Bronchial epithelial cell (primary cell): ENCODE measurements around the gene ZNF846. TPM values are rescaled to one million over a fixed set of nuclear protein-coding genes. Genes with fewer than 3 reads are reported as not detected.
A peak's percentile ranks its signal among the peaks of the same experiment; 100 is the strongest.
"Not testable (repeated sequence)": the region's sequence is repeated elsewhere in the genome, so short reads cannot be mapped to it uniquely, and the experiment has no call there.

ENCODE experiments used
- DNase-seq: peaks from one replicate; pipeline ENCODE4 v3.0.0-alpha.2; 2010; ENCODE audit warnings: low read depth
- FAIRE-seq: peaks from 2 replicates; lab custom pipeline; 2011; peaks lifted over from hg19 to GRCh38; lab: Jason Lieb, UNC
- H3K27me3 ChIP-seq: 2 replicates; pipeline ENCODE4 v1.5.1; 2011; ENCODE audit warnings: low read length; ENCODE audit not compliant: control insufficient read depth, insufficient read depth
- H3K36me3 ChIP-seq: 2 replicates; pipeline ENCODE4 v1.5.1; 2011; ENCODE audit warnings: low read length; ENCODE audit not compliant: control insufficient read depth, insufficient read depth
- H3K4me3 ChIP-seq: 2 replicates; pipeline ENCODE4 v1.5.1; 2011; ENCODE audit warnings: mild to moderate bottlenecking, low read depth, low read length, control low read depth
- CTCF ChIP-seq: IDR thresholded peaks from 2 replicates; pipeline ENCODE4 v1.5.1; 2011; ENCODE audit warnings: mild to moderate bottlenecking, moderate library complexity, low read length, control low read depth, inconsistent platforms; ENCODE audit not compliant: insufficient read depth, severe bottlenecking
- total RNA-seq: library from RNA; depleted of rRNA; stranded (reverse); fragments of >200 nt; gene quantifications from 2 replicates; pipeline ENCODE4 v1.2.1, GENCODE V29; 2014

Gene ZNF846
- total RNA-seq, 1 donor from 2014 or later = 3.7 TPM

GRCh38 chr19:9727644-9728043 lies 40.9 kb downstream of the ZNF846 start:
- no peak overlapping the region for H3K4me3 ChIP-seq
- no peaks in the 10 kb centered on the region for H3K36me3 ChIP-seq
- DNase-seq = no peak
- TF ChIP-seq CTCF = no peak
- FAIRE-seq = no peak
- H3K27me3 ChIP-seq = no peaks in the 10 kb centered on the region

DNA sequence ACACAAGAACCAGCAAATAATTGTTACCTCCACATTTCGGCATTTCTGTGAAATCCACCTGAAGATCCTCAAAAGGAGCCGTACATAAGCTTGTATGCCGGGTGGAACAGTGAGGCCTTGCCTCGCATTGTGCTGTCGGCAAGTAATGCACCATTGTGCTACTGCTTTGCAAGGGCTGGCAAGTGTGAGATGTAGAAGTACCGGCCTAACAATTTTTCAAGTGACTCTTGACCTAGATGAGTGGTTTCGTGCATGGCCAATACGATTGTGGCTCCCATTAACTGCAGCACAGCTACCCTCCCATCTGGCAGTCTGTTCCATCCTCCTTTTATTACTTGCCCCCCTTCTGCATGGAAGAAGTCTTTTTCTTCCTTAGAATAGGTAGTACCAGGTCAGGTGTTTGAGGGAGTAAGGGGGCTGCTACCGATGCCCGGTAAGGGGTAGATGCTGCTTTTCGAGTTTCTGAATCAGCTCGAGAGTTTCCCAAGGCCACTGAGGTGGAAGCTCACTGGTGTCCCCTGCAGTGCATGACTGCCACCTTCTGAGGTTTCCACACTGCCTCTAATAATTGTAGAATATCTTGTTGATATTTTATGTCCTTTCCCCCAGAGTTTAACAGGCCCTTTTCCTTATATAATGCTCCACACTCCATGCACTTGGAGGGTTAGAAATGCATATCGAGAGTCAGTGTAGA lies 42.9 kb downstream of the ZNF846 start:
- H3K36me3 ChIP-seq, H3K27me3 ChIP-seq, DNase-seq, H3K4me3 ChIP-seq: not testable (repeated sequence)
- peak; percentile 40 for FAIRE-seq
- TF ChIP-seq CTCF = peak; percentile 1

- no peak for DNase-seq
- no peak for FAIRE-seq
Observed at GRCh38 chr19:9724157-9724556, 44.4 kb downstream of the ZNF846 start.

GRCh38 chr19:9721861-9722260 lies 46.7 kb downstream of the ZNF846 start:
- Histone ChIP-seq H3K4me3 (no peak overlapping the region), H3K27me3 (no peaks in the 10 kb centered on the region)
- DNase-seq = peak; percentile 79

More at GRCh38 chr19:9724157-9724556, 44.4 kb downstream of the ZNF846 start:
- H3K36me3 ChIP-seq = no peaks in the 10 kb centered on the region
- H3K27me3 ChIP-seq = no peaks in the 10 kb centered on the region
- no peak for TF ChIP-seq CTCF
- H3K4me3 ChIP-seq = no peak overlapping the region

DNA sequence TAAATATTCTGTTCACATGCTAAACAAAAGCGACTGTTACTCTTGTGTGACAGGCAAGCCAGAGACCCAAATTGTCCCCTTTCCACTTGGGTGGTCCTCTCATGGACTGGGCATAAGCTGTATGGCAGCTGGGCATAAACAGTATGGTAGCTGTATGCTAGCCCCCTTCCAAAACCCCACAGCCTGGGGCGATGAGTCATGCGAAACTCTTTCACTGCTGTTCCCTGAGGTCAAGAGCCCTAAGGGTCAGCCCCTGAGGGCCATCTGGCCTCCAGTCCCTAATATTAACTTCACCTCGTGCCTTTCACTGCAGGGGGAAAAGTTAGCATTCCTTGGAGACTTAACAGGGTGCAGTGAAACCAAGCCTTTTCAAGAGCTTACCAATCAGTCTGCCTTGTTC lies 48.0 kb downstream of the ZNF846 start:
- FAIRE-seq (peak; percentile 75), DNase-seq (no peak)
- Histone ChIP-seq H3K27me3 (no peaks in the 10 kb centered on the region), H3K36me3 (no peaks in the 10 kb centered on the region), H3K4me3 (no peak overlapping the region)
- TF ChIP-seq CTCF = no peak

More at GRCh38 chr19:9721861-9722260, 46.7 kb downstream of the ZNF846 start:
- no peaks in the 10 kb centered on the region for H3K36me3 ChIP-seq
- FAIRE-seq = no peak
- TF ChIP-seq CTCF = no peak

DNA sequence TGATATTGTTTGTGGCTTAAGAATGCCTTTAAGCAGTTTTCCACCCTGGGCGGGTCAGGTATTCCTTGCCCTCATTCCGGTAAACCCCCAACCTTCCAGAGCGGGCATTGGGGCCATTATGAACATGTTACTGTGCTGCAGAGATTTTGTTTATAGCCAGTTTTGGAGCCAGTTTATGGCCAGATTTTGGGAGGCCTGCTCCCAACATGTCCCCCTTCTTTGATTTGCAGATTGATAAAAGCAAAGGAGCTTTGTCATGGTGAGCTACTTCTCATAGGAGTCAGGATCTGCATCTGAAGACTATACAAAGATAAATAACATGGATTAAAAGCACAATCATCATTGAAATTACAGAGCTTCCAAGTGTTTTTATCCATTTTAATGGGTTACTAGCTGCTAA lies 56.7 kb downstream of the ZNF846 start:
- TF ChIP-seq CTCF = no peak
- DNase-seq = no peak
- no peaks in the 10 kb centered on the region for H3K27me3 ChIP-seq
- no peaks in the 10 kb centered on the region for H3K36me3 ChIP-seq
- H3K4me3 ChIP-seq = no peak overlapping the region
- FAIRE-seq = no peak
